ENCODE data around the gene KCNJ18. TPM values are rescaled to one million over a fixed set of nuclear protein-coding genes. Genes with fewer than 3 reads are reported as not detected.
A peak's percentile ranks its signal among the peaks of the same experiment; 100 is the strongest.
"Not testable (repeated sequence)": the region's sequence is repeated elsewhere in the genome, so short reads cannot be mapped to it uniquely, and the experiment has no call there.

Gene KCNJ18
- total and polyA plus RNA-seq, 8 donors, result not detected

- no peaks in the 10 kb centered on the region for H3K36me3 ChIP-seq
- no peaks in the 10 kb centered on the region for H3K4me1 ChIP-seq
- intact Hi-C loops (cut with DNase I), result no loop called here
- WGBS, 2 donors, result 77 to 89% methylated on average over 43 of the region's 43 CpGs
- FAIRE-seq (no peak), DNase-seq (peak in 2 of 6 donors; percentile 57 to 69), ATAC-seq (no peak)
- H3K9me3 ChIP-seq, result no peaks in the 10 kb centered on the region
- no peaks in the 10 kb centered on the region for H3K27me3 ChIP-seq
- TF ChIP-seq CTCF (IDR thresholded peaks at IDR 0.05), result no peak
- no peak overlapping the region for H3K4me3 ChIP-seq
- no peak overlapping the region for H3K27ac ChIP-seq
These were observed 18.0 kb upstream of the KCNJ18 start for GRCh38 chr17:21674242-21674731.

- H3K27ac ChIP-seq; H3K4me3 ChIP-seq; H3K36me3 ChIP-seq; FAIRE-seq; intact Hi-C loops (cut with DNase I); H3K9me3 ChIP-seq; H3K27me3 ChIP-seq; ATAC-seq; H3K4me1 ChIP-seq: not testable (repeated sequence)
- WGBS, 2 donors, result 58 to 68% methylated on average over 17 of the region's 17 CpGs
- peak in 2 of 6 donors; percentile 26 to 46 for DNase-seq
These were observed 17.2 kb upstream of the KCNJ18 start for GRCh38 chr17:21674891-21675738.

- H3K27me3 ChIP-seq; H3K27ac ChIP-seq; H3K36me3 ChIP-seq; intact Hi-C loops (cut with DNase I); ATAC-seq; H3K4me1 ChIP-seq; DNase-seq; H3K9me3 ChIP-seq; FAIRE-seq; H3K4me3 ChIP-seq: not testable (repeated sequence)
- 44 to 51% methylated on average over 3 of the region's 3 CpGs for WGBS, 2 donors
These were observed 16.6 kb upstream of the KCNJ18 start for GRCh38 chr17:21675739-21676130.

- intact Hi-C loops (cut with DNase I), result no loop called here
- peak in 1 of 4 donors; percentile 49 for ATAC-seq
- Histone ChIP-seq H3K4me1 (no peaks in the 10 kb centered on the region), H3K27ac (no peak overlapping the region), H3K27me3 (no peaks in the 10 kb centered on the region), H3K36me3 (no peaks in the 10 kb centered on the region), H3K9me3 (no peaks in the 10 kb centered on the region), H3K4me3 (no peak overlapping the region)
- peak in 2 of 6 donors; percentile 46 to 63 for DNase-seq
- no peak for FAIRE-seq
- 67 to 74% methylated on average over 30 of the region's 30 CpGs for WGBS, 2 donors
- no peak for TF ChIP-seq CTCF (IDR thresholded peaks at IDR 0.05)
These were observed 15.8 kb upstream of the KCNJ18 start for GRCh38 chr17:21676281-21677111.

- no peak for TF ChIP-seq CTCF (IDR thresholded peaks at IDR 0.05)
- Histone ChIP-seq H3K4me3 (no peak overlapping the region), H3K27me3 (no peaks in the 10 kb centered on the region), H3K9me3 (no peaks in the 10 kb centered on the region), H3K36me3 (no peaks in the 10 kb centered on the region), H3K4me1 (no peaks in the 10 kb centered on the region), H3K27ac (no peak overlapping the region)
- no peak for ATAC-seq
- intact Hi-C loops (cut with DNase I), result no loop called here
- DNase-seq, result peak in 2 of 6 donors; percentile 23 to 40
- 54 to 63% methylated on average over 15 of the region's 15 CpGs for WGBS, 2 donors
- FAIRE-seq, result no peak
These were observed 15.0 kb upstream of the KCNJ18 start for GRCh38 chr17:21677126-21677910.

All from pancreas (tissue), 10 donors.